Nucleus accumbens (tissue), 56 donors: Measurements from ENCODE around the gene TIGAR.

Source experiments
- DNase-seq, 56 donors: peaks; one replicate each; lab custom pipeline; 2025; lab: John Stamatoyannopoulos, UW

The TIGAR gene

DNA sequence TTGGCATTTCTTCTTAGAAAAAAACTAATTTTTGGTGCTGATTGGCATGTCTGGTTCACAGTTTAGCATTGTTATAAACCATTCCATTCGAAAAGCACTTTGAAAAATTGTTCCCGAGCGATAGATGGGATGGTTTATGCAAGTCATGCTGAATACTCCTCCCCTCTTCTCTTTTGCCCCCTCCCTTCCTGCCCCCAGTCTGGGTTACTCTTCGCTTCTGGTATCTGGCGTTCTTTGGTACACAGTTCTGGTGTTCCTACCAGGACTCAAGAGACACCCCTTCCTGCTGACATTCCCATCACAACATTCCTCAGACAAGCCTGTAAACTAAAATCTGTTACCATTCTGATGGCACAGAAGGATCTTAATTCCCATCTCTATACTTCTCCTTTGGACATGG is 20.1 kb upstream of the TIGAR start:
- no peak for DNase-seq

GRCh38 chr12:4301932-4302501 is 19.0 kb upstream of the TIGAR start:
- DNase-seq, result no peak

GRCh38 chr12:4302881-4303280 is 18.1 kb upstream of the TIGAR start:
- no peak for DNase-seq

GRCh38 chr12:4303750-4304149 is 17.3 kb upstream of the TIGAR start:
- DNase-seq, result no peak

- DNase-seq, result peak in 33 of 56 donors; percentile 10 to 74 (median 40)
These were observed 13.2 kb upstream of the TIGAR start for GRCh38 chr12:4307593-4308333.

DNA sequence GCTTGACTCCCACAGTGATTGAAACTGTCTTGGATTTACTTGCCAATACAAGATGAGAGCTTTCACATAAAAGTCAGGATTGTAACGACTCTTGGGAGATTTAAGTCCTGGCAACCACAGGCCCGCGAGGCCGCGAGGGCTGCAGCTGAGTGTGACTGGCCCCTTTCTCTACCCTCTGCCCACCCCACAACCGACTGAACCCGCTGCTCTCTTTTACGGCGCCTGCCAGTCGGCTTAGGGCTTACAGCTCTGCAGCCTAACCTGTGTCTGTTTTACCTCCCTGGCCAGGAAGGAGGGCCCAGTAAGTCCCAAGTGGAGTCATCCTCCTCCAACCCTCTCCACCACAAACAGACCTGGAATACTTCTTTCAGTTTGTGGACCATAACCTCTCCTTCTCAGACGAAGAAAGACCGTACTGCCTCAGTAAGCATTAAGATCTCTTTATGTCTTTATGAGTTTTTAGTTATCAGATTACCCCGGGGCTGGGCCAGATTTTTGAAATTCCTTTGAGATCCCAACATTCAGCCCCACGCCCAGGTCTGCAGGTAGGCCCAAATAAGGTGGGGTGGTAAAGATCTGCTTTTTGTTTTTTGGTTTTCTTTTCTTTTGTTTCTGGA is 12.6 kb upstream of the TIGAR start:
- no peak for DNase-seq

- no peak for DNase-seq
These were observed 9.2 kb upstream of the TIGAR start for GRCh38 chr12:4311776-4312175.

GRCh38 chr12:4312251-4312650 is 8.8 kb upstream of the TIGAR start:
- DNase-seq, result no peak

- no peak for DNase-seq
These were observed 538 bp upstream of the TIGAR start for GRCh38 chr12:4320497-4320852.

DNA sequence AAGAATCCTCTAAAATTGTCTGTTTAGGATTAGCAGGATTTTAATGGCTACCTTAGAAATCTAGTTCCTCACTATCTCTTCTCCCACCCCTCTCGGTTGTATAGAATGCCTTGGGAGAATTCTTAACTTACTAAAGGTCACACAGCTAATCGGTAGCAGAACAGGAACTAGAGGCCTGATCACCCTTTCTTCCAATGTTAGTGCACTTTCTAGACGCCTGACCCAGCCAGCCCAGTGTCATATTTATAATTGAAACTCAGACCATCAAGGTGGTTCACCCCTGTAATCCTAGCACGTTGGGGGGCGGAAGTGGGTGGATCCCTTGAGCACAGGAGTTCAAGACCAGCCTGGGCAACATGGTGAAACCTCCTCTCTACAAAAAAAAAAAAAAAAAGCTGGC is 1.7 kb downstream of the TIGAR start:
- no peak for DNase-seq

DNA sequence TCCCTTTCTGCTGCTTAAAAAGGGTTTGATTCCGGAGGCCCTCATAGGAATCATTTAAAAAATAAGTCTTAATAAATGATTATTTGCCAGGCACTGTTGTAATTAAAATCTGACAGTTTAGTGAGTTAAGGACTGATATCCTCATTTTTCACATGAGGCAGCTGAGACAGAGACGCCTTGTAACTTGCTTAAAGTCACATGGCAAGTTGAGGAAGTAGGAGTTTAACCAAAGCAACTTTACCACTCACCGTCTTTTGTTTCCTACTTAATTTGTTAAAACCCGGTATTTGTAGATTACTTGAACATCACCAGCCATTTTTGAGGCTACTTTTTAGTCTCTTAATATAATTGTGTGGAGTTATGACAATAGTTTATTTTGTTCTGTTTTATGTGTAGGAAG is 2.4 kb downstream of the TIGAR start:
- no peak for DNase-seq

GRCh38 chr12:4324366-4324765 is 3.4 kb downstream of the TIGAR start:
- no peak for DNase-seq

DNA sequence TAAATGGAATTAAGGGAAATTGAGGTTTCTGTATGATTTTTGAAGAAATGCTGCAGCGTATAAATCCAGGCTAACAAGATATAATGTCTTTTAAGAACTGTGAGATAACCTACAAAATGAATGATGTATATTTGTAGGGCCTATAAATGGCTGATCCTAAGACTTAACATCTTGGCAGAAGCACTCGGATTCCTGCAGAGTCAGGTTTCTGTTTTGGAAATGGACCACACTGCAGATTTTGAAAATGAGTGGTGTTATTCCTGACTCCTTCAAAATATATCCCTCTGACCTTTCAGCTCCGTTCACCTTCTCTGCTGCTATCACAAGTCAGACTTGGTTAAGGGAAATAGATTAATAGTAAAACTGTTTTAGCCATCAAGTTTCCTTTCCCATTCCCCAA is 5.0 kb downstream of the TIGAR start:
- no peak for DNase-seq

DNA sequence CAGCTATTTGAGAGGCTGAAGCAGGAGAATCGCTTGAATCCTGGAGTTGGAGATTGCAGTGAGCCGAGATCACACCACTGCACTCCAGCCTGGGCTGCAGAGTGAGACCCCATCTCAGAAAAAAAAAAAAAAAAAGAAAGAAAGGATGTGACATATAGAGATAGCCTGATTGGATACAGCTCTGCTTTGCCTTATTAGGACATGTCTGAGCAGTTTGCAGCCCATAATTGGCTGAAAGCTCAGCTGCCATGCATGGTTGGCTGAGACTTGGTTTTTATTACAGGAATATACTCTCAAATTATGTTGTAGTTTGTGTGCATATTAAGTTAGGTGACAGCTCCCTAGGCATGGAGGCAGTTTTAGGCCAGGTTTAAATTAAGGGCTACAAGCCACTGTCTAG is 6.3 kb downstream of the TIGAR start:
- no peak for DNase-seq

DNA sequence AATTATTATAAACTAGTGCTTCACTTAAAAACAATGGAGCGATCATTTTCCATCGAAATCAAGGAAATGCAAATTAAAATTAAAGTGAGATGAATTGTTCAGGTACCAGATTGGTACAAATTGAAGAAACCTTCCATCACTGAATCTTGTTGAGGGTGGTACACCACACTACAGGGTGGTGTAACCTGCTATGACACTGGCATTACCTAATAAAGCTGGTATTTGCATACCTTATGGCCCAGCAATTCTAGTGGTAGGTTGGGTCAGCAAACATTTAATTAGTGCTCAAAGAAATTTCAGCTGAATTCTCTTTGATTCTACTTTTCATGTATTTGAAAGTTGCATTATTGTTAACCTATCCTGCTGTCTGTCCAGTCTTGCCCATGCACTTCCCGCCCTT is 9.2 kb downstream of the TIGAR start:
- DNase-seq, result no peak

- DNase-seq, result no peak
These were observed 10.2 kb downstream of the TIGAR start for GRCh38 chr12:4331221-4331620.

DNA sequence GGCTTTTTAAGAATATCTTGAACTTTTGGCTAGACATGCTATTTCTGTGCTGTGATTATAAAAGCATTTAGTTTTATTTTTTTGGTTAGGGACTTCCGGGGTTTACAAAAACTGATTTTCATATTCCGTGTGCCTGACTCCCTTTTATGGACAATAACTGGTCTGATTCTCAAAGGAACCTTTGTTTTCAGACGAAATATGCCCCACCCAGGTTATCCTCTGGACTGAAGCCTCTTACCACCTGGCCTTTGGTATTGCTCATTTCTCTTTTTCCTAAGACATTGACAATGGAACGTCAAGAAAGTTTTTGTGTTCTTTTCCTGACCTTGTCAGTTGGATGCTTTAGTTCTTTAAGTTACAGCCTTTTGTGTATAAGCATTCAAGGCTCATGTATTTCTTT is 10.8 kb downstream of the TIGAR start:
- no peak for DNase-seq

DNA sequence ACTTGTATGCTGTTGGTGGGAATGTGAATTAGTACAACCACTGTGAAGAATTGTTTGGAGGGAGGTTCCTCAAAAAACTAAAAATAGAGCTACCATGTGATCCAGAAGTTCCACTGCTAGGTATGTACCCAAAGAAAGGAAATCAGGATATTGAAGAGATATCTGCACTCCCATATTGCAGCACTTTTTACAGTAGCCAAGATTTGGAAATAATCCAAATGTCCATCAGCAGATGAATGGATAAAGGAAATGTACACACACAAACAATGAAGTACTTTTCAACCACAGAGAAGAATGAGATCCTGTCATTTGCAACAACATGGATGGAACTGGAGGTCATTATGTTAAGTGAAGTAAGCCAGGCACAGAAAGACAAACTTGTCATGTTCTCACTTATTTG is 25.9 kb downstream of the TIGAR start:
- DNase-seq, result no peak

- no peak for DNase-seq
These were observed 32.8 kb downstream of the TIGAR start for GRCh38 chr12:4353785-4354208.

DNA sequence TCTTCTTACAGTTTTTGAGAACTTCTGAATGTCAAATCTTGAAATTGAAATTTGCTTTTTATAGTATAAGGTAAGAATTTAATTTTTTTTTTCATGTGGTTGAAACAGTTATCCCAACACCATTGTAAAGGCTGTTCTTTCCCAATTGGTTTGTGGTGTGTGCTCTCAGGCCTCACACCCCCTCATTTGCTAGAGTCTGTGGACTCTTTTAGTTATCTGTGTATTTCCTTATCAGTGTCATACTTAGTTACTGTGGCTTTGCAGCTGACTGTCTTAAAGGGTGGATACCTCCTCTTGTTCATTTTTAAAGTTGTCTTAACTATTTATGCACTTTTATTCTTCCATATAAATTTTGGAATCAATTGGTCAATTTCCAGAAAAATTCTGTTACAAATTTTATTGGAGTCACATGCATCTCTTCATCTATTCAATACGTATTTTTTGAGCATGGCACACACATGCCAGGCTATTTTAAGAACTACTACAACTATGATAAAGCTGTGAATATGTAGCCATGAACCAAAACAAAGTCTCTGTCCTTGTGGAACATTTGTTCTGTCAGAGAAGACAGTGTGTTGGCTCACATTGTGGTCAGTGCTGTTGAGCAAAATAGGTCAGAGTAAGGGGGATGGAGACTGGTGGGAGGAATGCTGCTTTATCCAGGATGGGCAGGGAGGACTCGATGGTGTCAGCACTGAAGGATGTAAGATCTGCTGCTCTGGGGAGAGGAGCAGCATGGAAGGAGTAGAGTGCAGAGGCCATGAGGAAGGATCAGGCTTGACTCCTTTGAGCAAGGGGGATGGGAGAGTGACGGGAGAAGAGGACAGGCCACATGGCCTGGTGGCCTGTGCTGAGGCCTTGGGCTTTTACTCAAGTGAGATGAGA is 34.4 kb downstream of the TIGAR start:
- DNase-seq, result no peak

DNA sequence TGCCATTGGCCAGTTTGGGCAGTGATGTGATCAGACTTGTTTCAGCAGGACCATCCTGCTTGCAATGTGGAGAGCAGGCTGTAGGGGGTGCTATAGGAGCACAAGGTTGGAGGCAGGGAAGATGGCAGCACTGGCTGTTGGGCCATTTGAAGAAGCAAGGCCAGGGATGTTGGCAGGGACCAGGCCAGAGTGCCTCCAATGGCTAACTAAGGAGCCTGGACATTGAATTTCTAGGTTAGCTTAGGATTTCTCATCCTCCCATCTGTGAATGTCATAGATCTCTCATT is 35.0 kb downstream of the TIGAR start:
- DNase-seq, result peak in 2 of 56 donors; percentile 9 to 17
